Activated CD8-positive, alpha-beta memory T cell treated with anti-CD3 and anti-CD28 coated beads, Interleukin-2, amount 50 U/mL, for 1 hour (primary cell): Measurements from ENCODE around the gene KCNE3.
"Not testable (repeated sequence)": the region's sequence is repeated elsewhere in the genome, so short reads cannot be mapped to it uniquely, and the experiment has no call there.

Experiments used
- DNase-seq: peaks from one replicate; pipeline ENCODE4 v3.0.0-alpha.2; 2020; ENCODE audit errors: extremely low read depth

KCNE3 gene

GRCh38 chr11:74443071-74443864 is 24.1 kb downstream of the KCNE3 start:
- DNase-seq: no peak

DNA sequence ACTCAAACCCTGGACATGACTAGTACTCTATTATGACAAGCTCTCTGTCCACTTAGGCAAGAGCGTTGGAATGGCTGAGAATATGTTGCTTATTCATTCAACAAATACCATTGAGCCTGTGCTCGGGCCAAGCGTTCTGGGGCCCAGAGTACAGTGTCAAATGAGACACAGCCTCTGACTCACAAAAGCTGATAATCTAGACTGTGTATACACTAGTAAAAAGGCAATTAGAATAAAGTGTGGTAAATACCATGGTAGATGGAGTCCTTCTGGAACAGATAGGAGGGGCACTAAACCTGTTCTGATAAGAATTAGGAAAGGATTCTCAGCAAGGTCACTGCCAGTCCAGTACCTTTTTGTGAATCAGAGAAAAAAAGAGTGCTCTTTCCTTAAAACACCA is 24.7 kb downstream of the KCNE3 start:
- no peak for DNase-seq

GRCh38 chr11:74438681-74439080 is 28.7 kb downstream of the KCNE3 start:
- no peak for DNase-seq

DNA sequence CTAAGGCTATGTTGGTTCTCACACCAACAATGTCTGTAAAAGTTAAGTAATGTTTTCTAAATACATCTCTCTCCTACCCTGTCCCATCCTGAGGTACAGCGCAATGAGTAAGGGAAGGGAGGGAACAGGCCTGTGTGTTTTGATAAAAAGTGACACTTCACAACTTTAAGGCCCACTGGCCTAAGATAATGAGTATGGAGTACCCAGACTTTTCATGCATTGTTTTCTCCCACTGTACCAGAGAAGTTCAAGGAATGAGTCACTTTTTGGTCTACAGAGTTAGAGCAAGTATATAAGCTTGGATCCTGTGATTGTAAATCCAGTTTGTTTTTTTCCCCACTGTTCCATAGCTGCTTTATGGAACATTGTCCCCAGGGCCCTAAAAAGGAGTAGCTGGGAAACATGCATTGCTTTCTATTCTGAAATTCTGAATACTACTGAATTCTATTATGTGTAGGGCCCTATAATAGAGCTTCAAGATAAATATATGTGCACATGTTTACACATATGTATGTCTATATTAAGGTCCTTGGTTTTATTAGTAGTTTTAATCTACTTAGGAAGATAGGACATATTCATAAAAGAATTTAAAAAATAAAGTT is 29.8 kb downstream of the KCNE3 start:
- DNase-seq: no peak

DNA sequence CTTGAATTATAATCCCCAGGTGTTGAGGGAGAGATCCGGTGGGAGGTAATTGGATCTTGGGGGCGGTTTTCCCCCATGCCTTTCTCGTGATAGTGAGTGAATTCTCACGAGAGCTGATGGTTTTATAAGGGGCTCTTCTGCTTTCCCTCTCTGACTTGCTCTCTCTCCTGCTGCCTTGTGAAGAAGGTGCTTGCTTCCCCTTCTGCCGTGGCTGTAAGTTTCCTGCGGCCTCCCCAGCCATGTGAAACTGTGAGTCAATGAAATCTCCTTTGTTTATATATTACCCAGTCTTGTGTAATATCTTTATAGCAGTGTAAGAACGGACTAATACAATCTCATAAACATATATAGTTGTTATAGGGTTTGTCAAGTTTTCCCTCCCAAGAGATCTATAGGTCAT is 32.8 kb downstream of the KCNE3 start:
- no peak for DNase-seq

DNA sequence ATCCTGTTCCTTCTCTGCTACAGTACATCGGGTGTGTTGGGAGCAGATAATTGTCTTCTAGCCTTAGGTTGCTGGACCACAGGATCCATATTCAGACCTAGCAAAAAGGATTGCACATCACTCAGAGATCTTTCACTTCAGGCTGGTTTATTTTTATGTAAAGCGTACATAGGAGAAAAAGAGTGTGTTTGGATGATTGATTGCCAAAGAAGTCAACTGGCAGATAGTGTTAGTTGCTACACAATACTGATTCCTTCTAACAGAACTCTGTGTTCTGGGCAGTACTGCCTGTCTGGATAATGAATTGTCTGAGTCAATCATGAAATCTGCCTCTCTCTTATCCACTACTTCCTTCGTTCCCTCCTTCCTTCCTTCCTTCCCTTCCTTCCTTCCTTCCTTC is 38.1 kb downstream of the KCNE3 start:
- no peak for DNase-seq

DNA sequence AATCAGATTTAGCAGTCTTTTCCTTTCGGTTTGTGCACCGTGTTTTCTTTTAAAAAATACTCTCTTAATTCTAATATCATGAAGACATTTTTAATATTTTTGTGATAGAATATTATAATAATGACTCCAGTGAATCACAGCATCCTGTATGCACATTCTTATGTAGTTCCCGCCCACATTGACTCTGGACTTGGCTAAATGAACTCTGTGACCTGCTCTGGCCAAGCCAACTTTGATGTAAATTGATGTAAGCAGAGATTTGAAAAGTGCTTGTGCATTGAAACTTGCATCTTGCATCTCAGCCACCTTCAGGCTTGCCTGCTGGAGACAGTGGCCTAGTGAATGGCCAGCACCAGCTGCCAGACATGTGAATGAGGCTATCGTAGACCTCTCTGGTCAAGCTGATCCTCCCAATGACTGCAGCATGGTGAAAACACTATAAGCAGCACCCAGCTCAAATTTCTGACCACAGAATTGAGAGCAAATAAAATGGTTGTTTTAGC is 39.9 kb downstream of the KCNE3 start:
- DNase-seq: no peak

DNA sequence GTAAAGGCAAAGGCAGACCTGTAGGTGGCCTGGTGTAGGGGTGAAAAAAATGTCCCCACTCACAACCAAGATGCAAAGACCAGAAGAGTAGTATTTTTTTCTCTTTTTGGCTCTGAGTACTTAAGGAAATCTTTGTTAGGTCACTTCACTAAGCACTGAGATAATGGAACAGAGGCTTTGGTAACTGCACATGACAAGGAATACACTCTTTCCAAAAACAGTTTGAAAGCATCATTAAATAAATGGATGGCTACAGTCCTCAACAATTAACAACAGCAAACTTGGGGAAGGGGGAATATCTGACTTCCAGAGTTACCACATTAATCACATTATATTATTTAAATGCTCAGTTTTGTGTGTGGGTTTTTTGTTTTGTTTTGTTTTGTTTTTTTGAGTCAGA is 42.2 kb downstream of the KCNE3 start:
- no peak for DNase-seq

- DNase-seq: no peak
These were observed 48.8 kb downstream of the KCNE3 start for GRCh38 chr11:74418509-74418895.

DNA sequence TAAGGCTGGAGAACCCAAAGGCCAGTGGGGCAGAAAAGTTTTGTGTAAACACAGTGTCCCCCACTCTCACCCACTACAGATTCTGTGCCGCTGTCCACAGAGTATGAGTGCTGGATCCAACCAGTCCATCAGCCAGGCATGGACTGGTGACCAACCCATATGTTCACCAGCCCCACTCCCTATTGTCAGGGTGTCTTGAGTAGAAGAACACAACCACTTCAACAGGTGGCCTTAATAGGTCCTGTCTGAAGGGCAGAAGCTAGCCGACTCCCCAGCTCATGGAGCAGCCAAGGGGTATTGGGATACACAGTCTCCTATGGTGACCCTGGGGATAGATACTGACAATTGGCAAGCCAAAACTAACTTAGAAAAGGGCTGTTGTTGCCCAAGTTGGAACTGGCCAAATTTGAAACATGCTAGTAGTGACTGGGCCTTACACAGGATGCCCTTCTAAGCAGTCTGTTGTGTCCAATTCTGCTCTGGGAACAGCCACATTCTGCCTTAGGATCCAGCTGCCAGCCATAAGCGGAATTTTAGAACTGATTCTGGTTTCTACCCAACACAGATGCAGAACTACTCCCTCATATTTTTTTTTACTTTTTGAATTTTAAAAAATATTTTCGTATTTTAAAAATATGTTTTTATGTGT is 49.4 kb downstream of the KCNE3 start:
- no peak for DNase-seq

DNA sequence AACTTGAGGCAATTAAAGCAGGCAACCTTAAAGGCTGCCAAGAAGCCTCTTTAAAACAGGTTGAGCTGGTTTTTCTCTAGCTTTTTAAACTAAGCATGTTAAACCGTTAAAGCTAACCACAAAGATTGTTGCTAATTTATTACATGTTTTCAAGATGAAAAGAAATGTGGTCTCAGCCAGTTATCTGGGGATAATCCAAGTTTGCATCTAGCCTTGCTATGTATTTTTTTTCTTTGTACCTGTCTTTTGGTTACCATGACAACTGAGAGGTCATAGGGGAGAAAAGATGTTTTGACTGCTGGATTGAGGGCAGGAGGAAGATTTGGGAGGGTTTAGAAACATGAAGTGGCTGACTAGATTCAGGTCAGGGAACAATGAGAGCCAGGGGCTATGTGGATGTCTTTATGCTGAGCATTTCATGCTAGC is 50.0 kb downstream of the KCNE3 start:
- no peak for DNase-seq

GRCh38 chr11:74416974-74417373 is 50.4 kb downstream of the KCNE3 start:
- DNase-seq: not testable (repeated sequence)

- DNase-seq: no peak
These were observed 54.5 kb downstream of the KCNE3 start for GRCh38 chr11:74412733-74413359.

DNA sequence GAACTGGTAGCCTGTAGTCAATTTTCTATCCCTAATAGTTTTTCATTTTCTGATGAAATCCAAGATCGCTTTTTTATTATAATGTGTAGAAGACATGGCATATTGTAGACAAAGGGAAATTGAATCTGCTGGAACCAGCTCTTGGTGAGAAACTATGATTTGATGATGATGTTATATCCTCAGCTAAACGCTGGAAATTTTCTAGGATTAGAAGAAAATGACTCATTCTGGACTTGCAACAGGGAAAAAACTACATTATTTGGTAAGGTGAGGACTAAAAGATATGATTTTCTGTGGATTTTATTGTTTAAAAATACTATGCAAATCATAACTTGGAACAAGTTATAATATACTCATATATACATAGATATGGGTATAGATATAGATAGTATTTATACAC is 55.0 kb downstream of the KCNE3 start:
- DNase-seq: no peak

- DNase-seq: no peak
These were observed 57.7 kb downstream of the KCNE3 start for GRCh38 chr11:74409633-74410032.
